ENCODE results near the gene CCSAP. TPM values are rescaled to one million over a fixed set of nuclear protein-coding genes. Genes with fewer than 3 reads are reported as not detected.

CCSAP gene
- total and polyA plus RNA-seq, 2 of the 13 experiments (the other 11 are each of a cell fraction or from before 2014, with no cell fraction given): 3.7 to 9.0 TPM

GRCh38 chr1:229287267-229287666, 55.6 kb downstream of the CCSAP start:
- no peak overlapping the region for H2AFZ ChIP-seq (ENCODE audit: low read length)
- in situ Hi-C loops (cut with HindIII; ENCODE audit: extremely low pct_ligation_motif_present, low pct_unique_long_range_greater_than_20kb): no loop called here
- CTCF ChIA-PET (ENCODE audit: low intra/inter-chr PET ratio, low total read pairs): no interaction called here
- no peak overlapping the region for H3K4me3 ChIP-seq (replicated peaks in 1 of 3; ENCODE audit: insufficient read depth in 1 of 3, low read depth in 2 of 3, low read length in 3 of 3)
- no peak for ATAC-seq
- H4K20me1 ChIP-seq (ENCODE audit: insufficient read depth, low read length): peaks cover 26% of the 10 kb centered on the region
- POLR2A ChIA-PET: interaction anchor here (1.0 kb wide), 1 partner anchor 17 kb away, joined by 4 read pairs; the partner anchor contains the start of gene RAB4A
- no peak overlapping the region for H3K9ac ChIP-seq (ENCODE audit: insufficient read depth, low read depth, low read length)
- no peak overlapping the region for H3K27ac ChIP-seq (ENCODE audit: extremely low read length, insufficient read depth, low read length)
- peaks cover 4 to 46% of the 10 kb centered on the region in 2 experiments for H3K36me3 ChIP-seq (replicated peaks in 1 of 2; ENCODE audit: control insufficient read depth in 1 of 2, insufficient read depth in 2 of 2, low read length in 2 of 2)
- no peak overlapping the region for H3K4me2 ChIP-seq (ENCODE audit: low read depth, low read length)
- FAIRE-seq: no peak
- WGBS (ENCODE audit: low lambda C conversion rate): 32% methylated on average over 1 of the region's 1 CpG
- BruUV-seq (replicated peaks): no TSS peak
- no peaks in the 10 kb centered on the region for H3K27me3 ChIP-seq (ENCODE audit: control insufficient read depth in 1 of 2, insufficient read depth in 2 of 2, low read length in 2 of 2)
- intact Hi-C loops (cut with micrococcal nuclease; ENCODE audit: unreplicated experiment): no loop called here
- DNase-seq (ENCODE audit: low spot score): no peak
- peaks cover 59% of the 10 kb centered on the region for H3K4me1 ChIP-seq (ENCODE audit: insufficient read depth, low read length)
- H3K79me2 ChIP-seq (ENCODE audit: insufficient read depth, low read length): peaks cover 74% of the 10 kb centered on the region
- no peak for TF ChIP-seq ZNF282 (IDR thresholded peaks at IDR 0.05; ENCODE audit: partially characterized antibody)
- no peak for TF ChIP-seq SP1 (IDR thresholded peaks at IDR 0.05)
- TF ChIP-seq SP1 (CRISPR knock-in tag; IDR thresholded peaks at IDR 0.05): no peak
- TF ChIP-seq ZNF800 (CRISPR knock-in tag; IDR thresholded peaks at IDR 0.05): no peak
- TF ChIP-seq GLMP (CRISPR knock-in tag; IDR thresholded peaks at IDR 0.05; ENCODE audit: borderline replicate concordance): no peak
- TF ChIP-seq JUND (CRISPR knock-in tag; IDR thresholded peaks at IDR 0.05): no peak
- TF ChIP-seq ZNF124 (CRISPR knock-in tag; IDR thresholded peaks at IDR 0.05): no peak
- no peak for TF ChIP-seq ZNF441 (CRISPR knock-in tag; IDR thresholded peaks at IDR 0.05; ENCODE audit: borderline replicate concordance)
- no peak for TF ChIP-seq KDM1A (CRISPR knock-in tag; IDR thresholded peaks at IDR 0.05)
- no peaks in the 10 kb centered on the region for H3K9me3 ChIP-seq (ENCODE audit: low read length)
